HG03066 (cell line): ENCODE data around the gene LRRC8E.

Source experiments
- ATAC-seq: cut with Tn5 transposase; IDR thresholded peaks from one replicate; pipeline ENCODE4 v1.9.1; 2021; ENCODE audit warnings: low read depth; ENCODE audit not compliant: unreplicated experiment

Gene LRRC8E

DNA sequence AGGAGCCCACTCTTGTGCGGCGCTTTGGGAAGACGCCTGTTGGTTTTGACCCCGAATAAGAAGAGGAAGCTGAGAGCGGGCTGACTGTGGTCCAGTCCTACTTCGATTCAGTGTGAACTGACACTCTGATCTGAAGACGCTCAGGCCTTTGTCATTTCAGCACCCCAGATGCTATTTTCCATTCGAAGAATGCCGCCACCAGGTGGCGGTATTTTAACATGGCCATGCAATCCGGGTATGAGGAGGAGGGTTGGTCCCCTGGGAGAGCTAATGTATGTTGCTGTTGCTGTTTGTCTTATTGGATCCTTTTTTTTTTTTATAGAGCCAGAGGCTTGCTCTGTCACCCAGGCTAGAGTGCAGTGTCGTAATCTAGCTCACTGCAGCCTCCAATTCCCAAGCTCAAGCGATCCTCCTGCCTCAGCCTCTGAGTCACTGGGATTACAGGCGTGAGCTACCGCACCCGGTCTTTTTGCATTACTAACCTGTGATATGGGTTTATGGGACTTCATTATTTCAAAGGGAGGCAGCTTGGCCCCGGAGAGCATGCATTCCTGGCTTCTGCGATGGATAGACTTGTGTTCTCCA, 56.0 kb downstream of the LRRC8E start:
- peak; percentile 38 for ATAC-seq

DNA sequence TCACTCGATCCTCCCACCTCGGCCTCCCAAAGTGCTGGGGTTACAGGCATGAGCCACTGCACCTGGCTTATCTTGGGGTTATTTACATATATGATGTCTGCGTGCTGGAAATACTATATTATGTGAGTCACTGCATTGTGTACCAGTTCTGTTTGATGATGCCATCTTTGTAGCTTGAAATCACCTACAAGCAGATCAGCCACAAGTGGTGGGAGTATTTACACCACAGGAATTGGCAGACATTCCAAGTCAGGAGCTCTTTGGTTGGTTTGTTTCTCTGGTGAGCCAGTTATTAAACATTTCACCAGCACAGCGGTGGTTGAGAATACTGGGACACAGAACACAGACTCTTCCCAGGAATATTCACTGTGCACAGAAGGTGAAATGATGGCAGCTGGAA, 59.6 kb downstream of the LRRC8E start:
- ATAC-seq = no peak
